GM18502 (cell line): ENCODE data around the gene TEKTIP1.
A peak's percentile ranks its signal among the peaks of the same experiment; 100 is the strongest.

Experiments
- ATAC-seq: cut with Tn5 transposase; IDR thresholded peaks from one replicate; pipeline ENCODE4 v1.9.1; 2021; ENCODE audit warnings: mild to moderate bottlenecking; ENCODE audit not compliant: unreplicated experiment, poor library complexity

The TEKTIP1 gene

DNA sequence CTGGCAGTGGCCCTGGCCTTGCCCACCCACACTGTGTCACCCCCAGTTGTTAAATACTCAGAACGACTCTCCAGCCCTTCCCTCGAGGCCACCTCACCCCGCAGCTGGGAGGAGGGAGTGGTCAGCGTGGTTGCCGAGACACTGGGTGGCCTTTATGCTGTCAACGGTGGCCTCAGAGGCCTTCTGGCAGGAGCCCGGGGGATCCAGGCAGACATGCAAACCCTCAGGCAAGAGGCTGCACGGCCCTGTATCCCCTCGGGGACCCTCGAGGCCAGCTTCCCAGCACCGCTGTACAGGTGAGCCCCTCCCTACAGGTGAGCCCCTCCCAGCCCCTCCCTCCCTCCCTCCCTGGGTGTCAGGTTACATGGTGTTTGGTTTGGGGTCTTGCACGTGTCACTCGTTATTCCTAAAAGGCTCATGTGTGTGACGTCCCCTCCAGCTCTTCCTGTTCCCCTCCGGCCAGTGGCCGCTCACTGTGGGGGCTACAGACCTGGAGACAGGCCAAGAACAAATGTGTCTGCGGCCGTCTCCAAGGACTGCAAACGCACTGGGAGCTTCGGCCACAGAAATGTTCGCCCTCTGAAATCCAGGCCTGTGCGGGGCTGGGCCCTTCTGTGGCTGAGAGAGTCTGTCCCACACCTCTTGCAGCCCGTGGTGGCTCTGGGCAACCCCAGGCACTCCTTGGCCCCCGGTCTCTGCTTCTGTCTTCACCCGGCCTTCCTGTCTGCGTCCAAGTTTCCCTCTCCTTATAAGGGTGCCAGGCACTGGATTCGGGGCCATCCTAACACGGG lies at the start of gene TEKTIP1:
Gene TEKTIP1, plus strand, starts transcription at position 210 of the 791 bp plus-strand sequence. Its CDS starts 4 bp downstream, at position 214.
- no peak for ATAC-seq

DNA sequence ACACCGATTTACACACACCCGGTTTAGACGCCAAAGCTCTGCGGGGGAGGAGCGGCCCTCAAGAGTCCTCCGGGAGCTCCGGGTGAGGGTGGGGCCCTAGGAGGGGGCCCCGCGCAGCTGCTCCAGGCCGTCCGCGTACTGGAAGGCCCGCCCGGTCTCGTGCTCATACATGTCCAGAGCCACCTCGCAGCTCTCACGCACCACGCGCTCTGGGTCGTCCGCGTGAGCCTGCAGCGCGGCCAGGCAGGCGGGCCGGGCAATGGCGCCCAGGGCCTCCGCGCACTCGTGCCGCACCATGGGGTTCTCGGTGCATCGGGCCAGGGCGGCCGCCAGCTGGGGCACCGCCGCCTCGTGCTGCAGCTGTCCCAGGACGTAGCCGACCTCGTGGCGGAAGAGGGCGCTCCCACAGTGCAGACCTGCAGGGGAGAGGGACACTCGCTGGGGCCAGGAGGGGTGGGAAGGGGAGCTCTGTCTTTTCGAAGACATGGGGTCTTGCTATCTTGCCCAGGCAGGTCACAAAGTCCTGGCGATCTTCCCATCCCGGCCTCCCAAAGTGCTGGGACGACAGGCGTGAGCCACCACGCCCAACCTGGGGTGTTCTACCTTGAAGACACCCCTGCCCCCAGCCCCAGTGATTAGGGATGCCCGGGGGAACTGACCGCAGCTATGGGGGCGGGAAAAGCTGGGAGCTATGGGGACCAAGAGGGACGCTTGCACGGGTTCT lies 47.4 kb upstream of the TEKTIP1 start:
- ATAC-seq = no peak

DNA sequence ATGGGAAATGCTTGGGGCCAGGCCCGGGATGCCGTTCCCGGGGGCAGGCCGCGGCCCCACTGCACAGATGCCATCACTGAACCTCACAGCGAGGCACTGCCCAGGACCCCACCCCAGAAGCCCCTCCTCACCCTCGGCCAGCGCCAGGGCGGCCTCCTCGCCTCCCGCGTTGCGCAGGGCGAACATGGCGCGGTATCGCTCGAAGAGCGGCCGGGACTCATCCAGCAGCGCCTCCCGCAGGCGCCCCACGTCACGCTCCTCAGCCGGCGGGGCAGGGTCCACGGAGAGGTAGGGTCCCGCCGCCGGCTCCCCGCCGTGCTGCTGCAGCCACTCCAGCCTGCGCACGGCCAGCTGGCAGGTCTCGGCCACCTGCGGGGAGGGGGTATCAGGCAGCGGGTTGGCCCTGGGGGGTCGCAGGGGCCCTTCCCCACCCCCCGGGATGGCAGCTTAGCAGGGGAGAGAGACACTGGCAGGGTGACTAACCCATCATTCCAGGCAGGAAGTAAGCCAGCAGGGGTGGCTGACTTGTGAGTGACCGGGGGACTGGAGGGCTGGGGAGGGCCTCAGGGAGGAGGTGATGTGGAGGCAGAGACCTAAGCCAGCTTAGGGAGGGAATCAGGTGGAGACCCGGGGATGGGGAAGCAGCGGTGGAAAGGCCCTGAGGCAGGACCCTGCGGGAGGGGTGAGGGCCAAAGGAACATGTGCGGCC lies 46.7 kb upstream of the TEKTIP1 start:
- no peak for ATAC-seq

DNA sequence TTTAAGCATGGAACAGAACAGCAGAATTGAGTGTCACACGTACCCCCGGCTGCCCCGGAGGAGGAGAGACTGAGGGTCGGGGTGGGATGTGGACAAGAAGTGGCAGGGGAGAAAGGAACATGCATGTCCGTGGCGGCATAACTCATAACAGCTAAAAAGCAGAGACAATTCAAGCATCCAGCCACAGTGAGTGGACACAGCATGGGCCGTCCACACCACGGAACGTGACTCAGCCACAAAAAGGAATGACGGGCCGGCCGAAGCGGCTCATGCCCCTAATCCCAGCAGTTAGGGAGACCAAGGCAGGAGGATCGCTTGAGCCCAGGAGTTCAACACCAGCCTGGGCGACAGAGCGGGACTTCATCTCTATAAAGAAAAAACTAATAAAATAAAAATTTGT lies 46.1 kb upstream of the TEKTIP1 start:
- ATAC-seq = no peak

DNA sequence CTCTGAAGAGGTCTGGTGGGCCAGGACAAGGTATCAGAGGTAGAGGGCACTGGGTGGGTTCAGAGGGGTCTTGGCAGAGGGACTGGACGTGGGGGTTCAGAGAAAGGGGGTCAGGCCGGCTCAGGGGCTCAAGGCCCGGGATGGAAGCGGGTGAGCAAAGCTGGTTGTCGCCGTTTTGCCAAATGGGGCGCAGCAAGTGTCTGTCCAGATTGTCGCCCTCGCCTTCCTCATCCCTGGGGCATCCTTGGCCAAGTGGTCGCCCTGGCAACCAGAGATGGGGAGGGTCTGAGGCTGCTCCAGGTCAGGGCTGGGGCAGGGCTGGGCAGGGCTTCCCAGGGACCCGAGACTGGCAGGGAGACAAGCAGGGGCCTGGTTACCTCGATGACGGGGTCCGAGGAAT lies 45.3 kb upstream of the TEKTIP1 start:
- ATAC-seq = no peak

DNA sequence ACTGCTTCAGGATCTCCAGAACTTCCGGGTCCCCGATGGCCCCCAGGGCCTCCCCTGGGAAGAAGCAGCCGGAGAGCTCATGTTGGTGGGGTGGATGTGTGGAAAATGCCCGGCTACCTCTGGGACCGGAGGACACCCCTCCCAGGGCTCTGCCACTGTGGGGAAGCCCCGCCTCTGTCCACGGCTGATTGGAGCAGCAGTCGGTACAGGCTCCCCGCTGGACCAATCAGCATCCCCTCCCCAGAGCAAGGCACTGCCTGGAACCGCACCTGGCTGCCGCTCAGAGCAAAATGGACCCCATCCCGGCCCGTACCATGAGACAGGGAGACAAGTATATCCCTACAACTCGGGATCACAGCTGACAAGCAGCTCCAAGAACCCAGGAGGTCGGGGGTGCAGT lies 44.9 kb upstream of the TEKTIP1 start:
- no peak for ATAC-seq

DNA sequence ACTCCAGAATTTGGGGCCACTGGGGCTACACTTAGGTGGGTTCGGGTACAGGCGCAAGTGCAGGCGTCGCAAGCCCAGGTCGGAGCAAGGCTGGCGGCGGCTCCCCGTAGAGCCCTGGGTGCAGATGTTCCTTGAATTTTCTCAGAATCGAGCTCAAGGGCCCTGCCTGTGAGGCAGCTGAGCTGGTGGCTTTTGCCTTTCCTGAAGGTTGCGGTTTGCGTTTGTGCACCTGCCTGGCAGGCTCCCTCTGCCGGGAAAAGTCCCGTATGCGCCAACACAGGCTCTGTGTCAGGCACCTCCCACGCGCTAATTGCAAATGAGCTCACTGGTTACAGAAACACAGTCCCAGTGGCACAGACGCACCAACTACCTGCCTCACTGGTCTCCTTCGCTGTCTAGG lies 44.4 kb upstream of the TEKTIP1 start:
- ATAC-seq = no peak

DNA sequence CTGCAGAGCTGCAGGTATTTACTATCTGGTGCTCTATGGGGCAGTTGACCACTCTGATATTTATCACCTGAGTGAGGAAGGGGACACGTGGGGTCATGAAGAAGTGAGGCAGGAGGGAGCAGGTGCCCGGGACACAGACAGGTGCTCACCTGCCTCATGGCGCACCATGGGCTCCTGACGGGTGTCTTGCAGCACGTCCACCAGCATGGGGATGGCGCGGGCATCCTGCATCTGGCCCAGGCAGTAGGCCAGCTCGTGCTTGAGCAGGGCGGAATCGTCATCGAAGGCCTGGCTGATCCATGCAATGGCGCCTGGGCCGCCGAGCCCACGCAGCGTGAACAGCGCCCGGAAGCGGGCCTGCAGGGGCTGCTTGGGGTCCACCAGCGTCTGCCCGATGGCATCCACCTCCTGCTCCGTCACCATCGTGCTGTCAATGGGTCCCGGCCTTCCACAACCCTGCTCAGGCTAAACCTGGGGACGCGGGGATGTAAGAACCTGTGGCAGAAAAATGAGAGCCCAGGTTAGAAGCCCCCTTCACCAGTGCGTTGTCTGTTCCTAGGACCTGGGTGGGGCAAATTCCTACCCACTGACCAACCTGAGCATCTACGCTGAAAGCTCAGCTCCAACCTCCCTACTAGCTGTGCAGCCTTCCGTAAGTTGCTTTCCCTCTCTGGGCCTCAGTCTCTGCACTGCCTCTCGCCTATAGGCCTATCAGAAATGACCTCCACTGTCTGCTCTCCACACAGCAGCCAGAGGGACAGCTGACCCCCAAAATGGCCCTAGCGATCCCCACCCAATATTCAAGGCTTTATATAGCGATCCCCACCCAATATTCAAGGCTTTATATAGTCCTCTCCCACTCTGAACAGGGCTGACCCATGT lies 42.3 kb upstream of the TEKTIP1 start:
- ATAC-seq = no peak

DNA sequence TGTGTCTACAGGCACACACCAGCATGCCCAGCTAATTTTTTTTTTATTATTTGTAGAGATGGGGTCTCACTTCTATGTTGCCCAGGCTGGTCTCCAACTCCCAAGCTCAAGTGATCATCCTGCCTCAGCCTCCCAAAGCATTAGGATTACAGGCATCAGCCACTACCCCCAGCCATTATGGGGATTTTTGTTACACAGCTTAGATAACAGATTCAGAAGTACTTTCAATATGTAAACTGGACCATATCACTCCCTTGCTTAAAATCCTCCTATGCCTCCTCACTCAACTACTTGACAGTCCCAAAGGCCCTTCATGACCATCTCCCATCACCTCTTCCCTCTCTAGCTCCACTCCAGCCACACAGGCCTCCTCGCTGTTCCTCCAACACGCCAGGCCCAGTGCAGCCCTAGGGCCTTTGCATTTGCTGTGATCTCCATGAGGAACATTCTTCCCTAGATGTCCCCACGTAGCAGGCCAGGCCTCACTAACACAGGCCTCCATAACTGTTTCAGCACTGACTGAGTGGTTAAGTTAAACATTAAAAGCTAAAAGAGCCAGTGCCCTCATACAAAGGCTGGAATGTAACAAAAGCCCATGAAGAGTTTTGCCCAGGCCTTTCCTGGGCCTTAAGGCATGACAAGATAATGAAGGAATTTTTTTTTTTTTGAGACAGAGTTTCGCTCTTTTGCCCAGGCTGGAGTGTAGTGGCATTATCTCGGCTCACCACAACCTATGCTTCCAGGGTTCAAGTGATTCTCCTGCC lies 41.0 kb upstream of the TEKTIP1 start:
- no peak for ATAC-seq

DNA sequence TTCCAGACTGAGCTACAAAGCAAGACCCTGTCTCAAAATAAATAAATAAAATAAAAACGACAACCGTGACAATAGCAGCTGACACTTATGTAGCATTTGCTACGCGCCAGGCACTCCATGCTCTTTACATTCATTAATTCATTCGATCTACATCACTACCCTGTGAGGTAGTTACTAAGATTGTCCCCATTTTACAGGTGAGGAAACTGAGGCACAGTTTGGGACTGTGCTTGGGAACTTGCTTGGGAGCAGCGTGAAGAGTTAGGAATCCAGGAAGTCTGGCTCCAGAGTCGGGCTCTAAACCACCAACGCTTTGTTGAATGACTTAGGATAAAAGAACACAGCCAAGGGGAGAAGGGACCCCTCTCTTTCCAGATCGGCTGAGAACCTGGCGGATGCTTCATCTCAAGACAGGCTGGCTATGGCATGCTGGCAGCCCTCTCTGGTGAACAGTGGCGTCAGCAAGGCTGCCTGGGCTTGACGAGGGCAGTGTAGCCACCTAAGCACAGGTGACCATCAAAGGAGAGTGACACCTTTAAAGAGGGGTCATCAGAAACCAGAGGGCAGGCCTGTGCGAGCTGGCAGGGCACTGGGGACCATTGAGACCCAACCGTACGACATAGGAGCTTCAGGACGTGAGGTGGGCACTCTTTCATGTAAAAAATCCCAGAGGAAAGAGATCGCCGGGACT lies 39.1 kb upstream of the TEKTIP1 start:
- ATAC-seq = peak; percentile 3

DNA sequence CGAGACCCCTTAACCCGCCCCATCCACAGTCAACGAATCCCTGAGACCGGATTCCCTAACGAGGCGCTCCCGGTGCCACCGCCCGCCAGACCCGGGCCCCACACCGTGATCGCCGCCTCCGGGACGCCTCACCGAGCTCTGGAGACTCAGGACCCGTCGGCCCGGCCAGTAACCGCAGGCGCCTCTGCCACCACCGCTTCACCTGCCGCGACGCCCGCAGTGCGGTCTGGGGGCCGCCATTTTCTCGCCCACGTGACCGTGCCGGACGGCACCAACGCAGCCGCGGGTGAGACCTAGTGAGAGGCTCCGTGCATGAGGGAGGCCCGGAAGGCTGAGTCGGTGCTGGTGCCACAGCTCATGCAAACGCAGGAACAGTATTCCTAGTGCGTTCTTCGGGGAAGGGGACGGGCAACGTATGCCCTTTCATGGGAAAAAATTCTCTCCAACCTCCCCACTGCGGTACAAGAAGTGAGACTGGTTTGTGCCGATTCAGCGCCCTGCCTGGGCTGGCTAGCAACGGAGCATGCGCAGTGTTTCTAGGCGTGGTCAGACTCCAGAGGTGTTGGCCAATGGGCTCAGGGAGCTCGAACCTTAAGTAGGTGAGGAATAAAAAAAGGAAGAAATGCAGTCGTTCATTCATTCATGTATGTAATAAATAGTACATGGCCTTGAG lies 38.4 kb upstream of the TEKTIP1 start, which contains the start of gene DOHH:
Gene DOHH, minus strand, starts transcription at position 246 of the 673 bp plus-strand sequence. CDS start 3,860 bp downstream, outside the sequence.
- peak; percentile 84 for ATAC-seq

DNA sequence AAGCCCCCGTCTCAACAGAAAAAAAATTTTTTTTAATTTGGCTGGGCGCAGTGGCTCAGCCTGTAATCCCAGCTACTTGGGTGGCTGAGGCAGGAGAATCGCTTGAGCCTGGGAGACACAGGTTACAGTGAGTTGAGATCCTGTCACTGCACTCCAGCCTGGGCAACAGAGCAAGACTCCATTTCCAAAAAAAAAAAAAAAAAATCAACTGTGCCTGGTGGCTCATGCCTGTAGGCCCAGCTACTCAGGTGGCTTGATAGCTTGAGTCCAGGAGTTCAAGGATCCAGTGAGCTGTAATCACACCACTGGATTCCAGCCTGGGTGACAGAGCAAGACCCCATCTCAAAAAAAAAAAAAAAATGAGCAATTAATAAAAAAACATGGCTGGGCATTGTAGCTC lies 37.2 kb upstream of the TEKTIP1 start:
- no peak for ATAC-seq

DNA sequence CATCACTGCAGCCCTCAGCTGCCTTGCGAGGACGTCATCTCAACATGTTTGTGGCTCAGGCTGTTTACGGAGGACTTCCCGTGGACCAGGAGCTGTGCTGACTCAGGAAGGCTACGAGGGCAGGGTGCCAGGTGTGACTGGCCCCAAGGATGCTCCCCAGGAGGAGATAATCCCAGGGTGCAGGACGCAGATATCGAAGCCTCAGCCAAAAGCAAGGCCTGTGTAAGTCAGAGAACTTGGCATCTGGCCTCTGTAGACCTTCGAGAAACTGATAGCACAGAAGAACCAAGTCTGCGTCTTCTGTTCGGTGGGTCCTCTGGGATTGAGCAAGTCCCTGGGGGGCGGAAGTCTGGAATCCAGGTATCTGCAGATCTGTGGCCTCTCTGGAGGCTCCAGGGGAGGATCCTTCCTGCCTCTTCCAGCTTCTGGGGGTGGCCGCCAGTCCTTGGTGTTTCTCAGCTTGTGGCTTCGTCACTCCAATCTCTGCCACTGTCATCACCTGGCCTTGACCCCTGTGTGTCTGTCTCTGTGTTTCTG lies 35.9 kb upstream of the TEKTIP1 start:
- no peak for ATAC-seq

DNA sequence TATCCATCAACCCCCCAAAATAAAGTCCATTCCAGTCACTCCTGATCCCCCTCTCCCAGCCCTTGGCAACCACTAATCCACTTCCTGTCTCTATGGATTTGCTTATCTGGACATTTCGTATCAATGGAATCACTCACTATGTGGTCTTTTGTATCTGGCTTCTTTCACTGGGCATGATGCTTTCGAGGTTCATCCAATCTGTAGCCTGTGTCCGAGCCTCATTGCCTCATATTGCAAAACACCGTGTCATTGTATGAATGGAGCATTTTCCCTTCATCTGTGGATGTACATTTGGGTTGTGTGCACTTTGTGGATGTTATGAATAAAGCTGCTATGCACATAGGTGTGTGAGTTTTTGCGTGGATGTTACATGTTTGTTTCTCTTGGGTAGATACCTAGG lies 34.2 kb upstream of the TEKTIP1 start:
- ATAC-seq = no peak

DNA sequence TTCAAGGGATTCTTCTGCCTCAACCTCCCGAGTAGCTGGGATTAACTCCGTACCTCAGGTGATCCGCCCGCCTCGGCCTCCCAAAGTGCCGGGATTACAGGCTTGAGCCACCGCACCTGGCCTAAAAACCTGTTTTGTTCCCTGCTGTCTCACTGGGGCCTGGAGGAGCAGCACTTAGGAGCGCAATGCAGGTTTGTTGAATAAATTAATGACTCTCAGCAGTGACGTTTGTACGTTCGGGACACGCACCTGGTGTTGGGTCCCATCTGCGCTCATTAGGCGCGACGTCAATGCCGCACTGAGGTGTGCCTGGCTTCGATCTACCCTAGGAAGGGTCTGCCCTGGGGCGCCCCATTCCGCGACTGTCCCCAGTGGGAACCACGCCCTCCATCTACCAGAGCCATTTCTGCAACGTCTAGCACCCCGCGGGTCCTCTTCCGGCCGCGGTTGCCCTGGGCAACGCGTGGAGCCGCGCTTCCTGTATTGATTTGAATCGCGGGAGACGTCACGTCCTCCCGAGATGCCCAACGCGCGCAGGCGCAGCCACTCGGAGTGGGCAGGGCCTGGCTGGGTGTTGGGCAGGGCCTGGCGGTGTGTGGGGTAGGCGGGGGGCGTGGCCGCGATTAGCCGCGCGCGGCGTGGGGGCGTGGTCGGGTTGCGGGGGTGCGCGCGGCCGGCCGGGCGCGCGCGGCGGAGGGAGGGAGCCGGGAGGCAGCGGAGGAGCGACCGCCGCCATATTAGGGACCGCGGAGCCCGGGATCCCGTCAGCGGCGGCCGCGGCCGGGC lies 33.2 kb upstream of the TEKTIP1 start, which contains the start of gene FZR1:
Gene FZR1, plus strand, starts transcription at position 714 of the 786 bp plus-strand sequence. CDS start 16,679 bp downstream, outside the sequence.
- peak; percentile 81 for ATAC-seq

DNA sequence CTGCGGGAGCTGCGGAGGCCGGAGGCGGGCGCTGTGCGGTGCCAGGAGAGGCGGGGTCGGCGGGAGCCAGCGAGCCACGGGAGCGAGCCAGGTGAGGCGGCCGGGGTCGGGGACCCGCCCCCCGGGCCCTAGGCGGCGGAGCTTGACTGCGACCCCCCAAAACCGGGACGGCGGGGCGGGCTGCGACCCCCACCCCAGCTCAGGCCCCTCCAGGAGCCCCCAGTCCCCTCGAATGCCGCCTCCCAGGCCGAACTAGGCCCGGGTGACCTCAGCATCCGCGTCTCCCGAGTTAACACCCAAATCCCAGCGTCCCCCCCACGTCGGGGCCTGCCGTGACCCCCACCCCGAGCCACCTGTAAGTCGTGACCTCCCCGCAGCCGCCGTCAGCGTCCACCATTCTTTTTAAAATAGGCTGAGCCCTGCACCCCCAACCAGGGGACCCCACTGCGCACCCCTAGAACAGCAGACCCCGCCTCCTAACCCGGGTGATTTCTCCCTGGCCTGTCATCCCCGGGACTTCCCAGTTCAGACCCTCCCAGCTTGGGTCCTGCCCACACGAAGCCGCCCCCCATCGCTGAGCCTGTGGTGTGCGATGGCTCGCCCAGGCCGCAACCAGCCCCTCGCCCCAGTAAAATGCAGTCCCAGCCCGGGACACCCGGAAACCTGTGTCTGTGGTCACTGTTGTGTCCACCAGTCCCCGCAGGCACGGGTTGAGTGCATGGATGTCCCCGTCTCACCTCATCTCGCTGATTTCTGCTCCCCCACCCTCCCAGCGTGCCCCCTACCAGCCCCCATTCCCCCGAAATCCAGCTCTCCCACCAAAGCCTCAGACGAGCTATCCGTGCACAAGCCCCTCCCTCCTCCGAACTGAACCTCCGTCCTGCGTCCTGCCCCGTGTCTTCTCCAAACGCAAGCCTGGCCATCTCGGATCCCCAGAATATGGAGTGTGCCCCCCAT lies 32.3 kb upstream of the TEKTIP1 start:
- ATAC-seq = peak; percentile 1
